Activated T-helper 1 cell treated with anti-CD3 and anti-CD28 coated beads, Interleukin-12 subunit alpha, Interleukin-12 subunit beta, Interleukin-2, Interleukin-4 antibody, amounts not matched to agents 30 ng/mL and 10 ng/mL and 1 ng/mL, durations not matched to agents 14 hours and 24 hours and 36 hours (primary cell): ENCODE data around the gene TFAP2A. TPM values are rescaled to one million over a fixed set of nuclear protein-coding genes. Genes with fewer than 3 reads are reported as not detected.

Experiments
- DNase-seq: peaks from one replicate; pipeline ENCODE4 v3.0.0; 2021; ENCODE audit warnings: low spot score
- H3K27ac Mint-ChIP-seq: one replicate; pipeline ENCODE4 v1.8.0; 2021; ENCODE audit warnings: mild to moderate bottlenecking, mixed read lengths
- H3K27me3 Mint-ChIP-seq: one replicate; pipeline ENCODE4 v1.8.0; 2022; ENCODE audit warnings: mild to moderate bottlenecking, moderate library complexity, mixed read lengths; ENCODE audit not compliant: insufficient read depth
- H3K36me3 Mint-ChIP-seq: one replicate; pipeline ENCODE4 v1.8.0; 2021; ENCODE audit warnings: low read depth, mixed read lengths
- H3K4me1 Mint-ChIP-seq: one replicate; pipeline ENCODE4 v1.8.0; 2021; ENCODE audit warnings: low read depth, mixed read lengths
- H3K4me3 Mint-ChIP-seq: one replicate; pipeline ENCODE4 v1.8.0; 2021; ENCODE audit warnings: mild to moderate bottlenecking, moderate library complexity, mixed read lengths
- H3K9me3 Mint-ChIP-seq: one replicate; pipeline ENCODE4 v1.8.0; 2021; ENCODE audit warnings: mixed read lengths
- intact Hi-C: fragments of 100-400 bp; cut with micrococcal nuclease; formaldehyde crosslinking; loops from one replicate; pipeline ENCODE4 v1.15.1; 2024
- total RNA-seq: library from RNA; stranded (reverse); gene quantifications from 2 replicates; pipeline ENCODE4 v1.2.3, GENCODE V29; 2022

The TFAP2A gene
- total RNA-seq, 1 donor from 2014 or later, result not detected

DNA sequence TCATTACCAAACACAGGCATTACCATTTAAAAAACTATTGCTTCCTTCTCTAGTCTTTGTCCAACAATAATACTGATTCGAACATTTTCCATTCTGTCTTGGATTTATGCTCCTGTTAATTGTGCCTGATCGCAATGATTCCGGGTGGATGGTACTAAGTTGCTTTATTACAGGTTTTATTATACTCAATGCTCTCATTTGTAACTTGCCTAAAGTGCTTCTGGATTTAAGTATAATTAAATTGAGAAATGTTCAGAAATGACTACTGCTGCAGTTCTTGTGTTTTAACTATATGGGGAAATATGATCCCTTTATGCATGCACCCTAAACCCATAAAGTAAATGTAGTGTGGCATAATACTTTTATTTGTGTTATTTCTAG, 7.2 kb downstream of the TFAP2A start:
- Mint-ChIP-seq H3K4me1 (peaks cover 37% of the 10 kb centered on the region), H3K27ac (no peak overlapping the region), H3K9me3 (peaks cover 39% of the 10 kb centered on the region), H3K27me3 (peaks cover 76% of the 10 kb centered on the region), H3K4me3 (no peak overlapping the region), H3K36me3 (peaks cover 8% of the 10 kb centered on the region)
- no peak for DNase-seq
- intact Hi-C loops, result loop anchor here (2.0 to 10.0 kb wide), 2 partner anchors 13 to 637 kb away; partner anchors contain the start of gene ELOVL2

DNA sequence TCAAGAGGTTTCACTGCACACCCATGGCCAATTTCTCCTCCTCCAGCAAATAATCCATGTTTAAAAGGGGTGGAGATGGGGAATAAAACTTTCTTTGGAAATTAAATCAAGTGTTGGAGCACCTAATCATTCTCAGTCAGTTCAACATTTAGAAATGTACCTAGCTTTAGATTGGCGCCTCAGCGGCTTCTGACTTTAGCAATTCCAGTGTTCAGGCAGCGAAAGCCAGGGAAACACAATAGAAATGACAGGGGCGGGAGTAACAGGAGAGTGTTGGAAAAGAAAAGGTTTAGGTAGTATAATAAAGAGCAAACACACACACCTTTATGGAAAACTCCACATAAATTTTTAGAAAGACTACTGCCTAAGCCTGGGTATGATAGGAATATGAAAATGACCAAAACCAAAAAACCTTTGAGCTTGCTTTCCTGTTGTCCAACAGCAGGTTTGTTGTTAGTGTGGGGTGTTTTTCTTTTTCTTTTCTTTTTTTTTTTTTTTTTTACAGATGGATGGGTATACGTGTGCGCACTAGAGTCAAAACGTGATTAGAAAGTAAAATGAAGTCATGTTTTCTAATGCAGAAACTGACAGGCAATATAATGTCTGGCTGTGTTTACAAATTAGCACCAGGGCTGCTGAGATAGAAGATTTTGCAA, 7.7 kb downstream of the TFAP2A start:
- no peak overlapping the region for H3K27ac Mint-ChIP-seq
- intact Hi-C loops, result loop anchor here (10.0 kb wide), 1 partner anchor 638 kb away; the partner anchor contains the start of gene ELOVL2

DNA sequence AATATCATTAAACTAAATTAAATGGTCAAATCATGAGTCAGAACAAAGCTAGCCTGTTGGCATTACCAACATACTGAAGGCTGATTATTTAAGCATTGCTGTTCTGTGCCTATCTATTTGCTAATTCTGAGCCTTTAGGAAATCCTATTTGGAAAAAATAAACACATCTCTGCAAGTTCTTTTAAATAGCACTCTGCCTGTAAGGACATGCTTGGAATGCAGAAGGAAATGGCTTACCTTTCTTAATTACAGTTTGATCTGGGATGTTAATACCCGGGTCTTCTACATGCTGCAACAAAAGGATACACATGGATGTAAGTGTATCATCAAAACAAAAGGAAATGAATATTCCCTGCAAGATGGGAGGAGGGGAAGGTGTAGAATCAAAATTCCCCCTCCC, 8.3 kb downstream of the TFAP2A start:
- DNase-seq, result no peak
- peaks cover 39% of the 10 kb centered on the region for H3K9me3 Mint-ChIP-seq
- peaks cover 78% of the 10 kb centered on the region for H3K27me3 Mint-ChIP-seq
- intact Hi-C loops, result loop anchor here (10.0 kb wide), 1 partner anchor 638 kb away; the partner anchor contains the start of gene ELOVL2
- H3K4me3 Mint-ChIP-seq, result no peak overlapping the region
- H3K36me3 Mint-ChIP-seq, result peaks cover 8% of the 10 kb centered on the region
- H3K4me1 Mint-ChIP-seq, result peaks cover 33% of the 10 kb centered on the region
- no peak overlapping the region for H3K27ac Mint-ChIP-seq

More for the DNA sequence above, 7.7 kb downstream of the TFAP2A start:
- peaks cover 79% of the 10 kb centered on the region for H3K27me3 Mint-ChIP-seq
- no peak for DNase-seq
- H3K9me3 Mint-ChIP-seq, result peaks cover 39% of the 10 kb centered on the region
- peaks cover 37% of the 10 kb centered on the region for H3K4me1 Mint-ChIP-seq
- peaks cover 8% of the 10 kb centered on the region for H3K36me3 Mint-ChIP-seq
- H3K4me3 Mint-ChIP-seq, result no peak overlapping the region

DNA sequence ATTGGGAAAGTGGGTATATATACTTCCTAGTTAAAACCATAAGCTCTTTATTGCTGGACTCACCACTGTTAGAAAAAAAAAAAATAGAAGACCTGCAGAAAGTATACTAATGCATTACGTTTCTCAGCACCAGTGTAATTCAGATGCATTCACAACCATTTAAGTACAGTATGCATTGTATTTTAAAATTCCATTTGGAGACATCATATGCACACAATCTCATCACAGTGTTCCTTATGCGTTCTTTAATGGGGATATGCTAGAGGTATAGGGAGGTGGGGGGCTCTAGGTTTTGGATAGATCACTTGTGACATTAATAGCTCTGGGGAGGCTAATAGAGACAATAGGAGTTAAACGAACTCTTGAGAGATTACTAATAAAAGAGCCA, 9.4 kb downstream of the TFAP2A start:
- Mint-ChIP-seq H3K27me3 (peaks cover 78% of the 10 kb centered on the region), H3K4me1 (peaks cover 22% of the 10 kb centered on the region), H3K9me3 (peaks cover 36% of the 10 kb centered on the region), H3K4me3 (peak overlapping the region; percentile 30), H3K36me3 (peaks cover 8% of the 10 kb centered on the region), H3K27ac (peak overlapping the region; percentile 48)
- intact Hi-C loops, result loop anchor here (2.0 to 10.0 kb wide), 3 partner anchors 433 to 1133 kb away; partner anchors contain the start of genes ELOVL2 and MAK
- DNase-seq, result no peak

DNA sequence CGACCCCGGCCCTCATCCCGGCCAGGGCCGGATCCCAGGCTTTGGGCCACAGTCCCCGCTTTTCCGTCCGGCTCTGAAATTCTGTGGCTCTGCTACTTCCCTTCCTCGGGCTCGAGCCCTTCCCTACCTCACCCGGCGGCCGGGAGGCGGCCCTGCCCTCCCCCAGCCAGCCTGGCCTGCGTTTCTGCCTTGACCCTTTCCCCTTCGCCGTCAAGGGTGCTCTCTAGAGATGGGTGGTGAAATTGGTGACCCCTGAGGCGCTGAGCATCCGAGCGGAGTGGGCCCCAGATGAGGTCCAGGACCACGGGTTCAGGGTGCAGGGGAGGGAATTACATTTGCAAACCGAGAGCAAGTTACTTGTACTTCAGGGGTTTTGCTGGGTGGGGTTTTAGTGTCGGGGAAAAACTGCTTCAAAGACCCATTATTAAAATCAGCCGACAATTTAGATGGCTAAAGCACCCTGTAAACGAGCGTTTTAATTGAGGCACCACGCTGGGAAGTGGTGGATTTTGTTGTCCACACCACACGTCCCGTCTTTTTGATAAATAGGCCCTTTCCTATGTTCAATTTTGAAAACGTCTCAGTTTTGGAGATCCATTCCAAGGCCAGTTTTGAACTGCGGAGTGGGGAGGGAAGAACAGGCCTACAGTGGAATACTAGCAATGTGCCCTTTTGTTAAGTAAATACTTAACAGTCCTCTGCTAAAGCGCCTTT, 9.9 kb downstream of the TFAP2A start:
- no peak for DNase-seq
- peak overlapping the region; percentile 48 for H3K27ac Mint-ChIP-seq
- peaks cover 17% of the 10 kb centered on the region for H3K4me1 Mint-ChIP-seq
- intact Hi-C loops, result loop anchor here (1.0 to 10.0 kb wide), 7 partner anchors 7 to 1968 kb away; partner anchors contain the start of genes ELOVL2, MAK, SLC35B3 and TMEM14B
- H3K4me3 Mint-ChIP-seq, result peak overlapping the region; percentile 30
- peaks cover 73% of the 10 kb centered on the region for H3K27me3 Mint-ChIP-seq
- peaks cover 31% of the 10 kb centered on the region for H3K9me3 Mint-ChIP-seq
- H3K36me3 Mint-ChIP-seq, result peaks cover 5% of the 10 kb centered on the region

DNA sequence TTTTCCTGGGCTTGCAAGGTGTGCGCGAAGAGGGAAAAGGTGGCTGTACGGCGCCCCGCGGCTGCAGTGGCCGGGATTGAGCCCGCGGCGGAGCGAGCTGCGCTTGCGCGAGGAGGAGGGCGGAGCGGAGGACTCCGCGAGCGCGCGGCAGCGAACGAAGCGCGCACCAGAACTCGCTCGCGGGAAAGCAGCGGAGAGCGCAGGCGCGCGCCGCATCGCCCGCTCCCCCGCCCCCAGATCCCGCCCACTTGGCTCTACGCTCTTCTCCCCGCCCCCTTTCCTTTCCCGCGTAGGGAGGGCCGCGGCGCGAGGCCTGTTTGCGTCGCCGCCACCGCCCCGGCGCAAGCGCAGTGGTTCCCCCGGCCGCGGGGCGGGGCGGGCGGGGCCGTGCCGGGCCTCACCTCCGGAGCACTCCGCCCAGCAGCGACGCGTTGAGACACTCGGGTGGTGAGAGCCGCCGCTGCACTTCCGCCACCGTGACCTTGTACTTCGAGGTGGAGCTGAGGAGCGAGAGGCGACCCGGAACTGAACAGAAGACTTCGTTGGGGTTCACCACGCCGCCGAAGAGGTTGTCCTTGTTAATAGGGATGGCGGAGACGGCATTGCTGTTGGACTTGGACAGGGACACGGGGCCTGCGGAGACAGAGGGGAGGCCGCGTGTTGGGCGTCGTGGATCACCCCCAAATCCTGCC, 10.6 kb downstream of the TFAP2A start:
- intact Hi-C loops, result loop anchor here (1.0 to 10.0 kb wide), 7 partner anchors 8 to 1967 kb away; partner anchors contain the start of genes ELOVL2, MAK, SLC35B3 and TMEM14B
- Mint-ChIP-seq H3K27ac (peak overlapping the region; percentile 73), H3K36me3 (peaks cover 4% of the 10 kb centered on the region), H3K27me3 (peaks cover 71% of the 10 kb centered on the region), H3K4me1 (peaks cover 11% of the 10 kb centered on the region), H3K9me3 (peaks cover 26% of the 10 kb centered on the region), H3K4me3 (peak overlapping the region; percentile 82)
- peak; percentile 89 for DNase-seq

DNA sequence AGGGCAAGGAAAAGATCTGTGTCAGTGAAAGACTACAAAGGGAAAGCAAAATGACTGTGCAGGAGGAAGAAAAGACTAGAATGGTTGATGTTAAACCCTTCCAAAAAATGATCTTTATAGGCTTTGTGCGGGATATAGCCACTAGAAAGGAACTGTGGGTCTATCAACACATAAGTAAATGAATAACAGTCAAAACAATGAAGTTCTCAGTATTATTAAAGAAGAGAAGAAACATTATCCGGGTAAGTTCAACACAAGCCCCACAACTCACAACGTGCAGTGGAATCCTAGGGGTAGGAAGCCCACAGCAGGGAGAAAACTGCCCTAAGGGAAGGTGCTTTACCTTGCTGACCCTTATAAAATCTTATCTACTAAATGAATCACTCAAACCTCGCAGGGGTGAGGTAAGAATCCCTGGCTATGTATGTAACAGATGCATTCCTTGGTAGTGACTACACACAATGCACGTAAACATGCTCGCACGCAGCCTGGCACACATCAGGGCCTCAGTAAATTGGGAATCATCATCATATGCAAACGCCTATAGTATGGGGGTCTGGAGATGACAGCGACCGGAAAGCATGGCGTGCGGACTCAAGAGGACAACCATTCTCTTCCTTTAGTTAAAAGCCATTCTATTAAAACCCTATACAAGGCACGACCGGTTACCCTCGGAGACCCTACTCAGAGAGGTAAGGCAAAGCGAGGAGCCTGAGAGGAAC, 11.3 kb downstream of the TFAP2A start:
- H3K27ac Mint-ChIP-seq, result peak overlapping the region; percentile 73
- intact Hi-C loops, result loop anchor here (1.0 to 10.0 kb wide), 8 partner anchors 9 to 1966 kb away; partner anchors contain the start of genes ELOVL2, MAK, SLC35B3 and TMEM14B
- H3K36me3 Mint-ChIP-seq, result peaks cover 4% of the 10 kb centered on the region
- peaks cover 71% of the 10 kb centered on the region for H3K27me3 Mint-ChIP-seq
- H3K9me3 Mint-ChIP-seq, result peaks cover 29% of the 10 kb centered on the region
- H3K4me1 Mint-ChIP-seq, result peaks cover 10% of the 10 kb centered on the region
- peak overlapping the region; percentile 82 for H3K4me3 Mint-ChIP-seq
- DNase-seq, result no peak

DNA sequence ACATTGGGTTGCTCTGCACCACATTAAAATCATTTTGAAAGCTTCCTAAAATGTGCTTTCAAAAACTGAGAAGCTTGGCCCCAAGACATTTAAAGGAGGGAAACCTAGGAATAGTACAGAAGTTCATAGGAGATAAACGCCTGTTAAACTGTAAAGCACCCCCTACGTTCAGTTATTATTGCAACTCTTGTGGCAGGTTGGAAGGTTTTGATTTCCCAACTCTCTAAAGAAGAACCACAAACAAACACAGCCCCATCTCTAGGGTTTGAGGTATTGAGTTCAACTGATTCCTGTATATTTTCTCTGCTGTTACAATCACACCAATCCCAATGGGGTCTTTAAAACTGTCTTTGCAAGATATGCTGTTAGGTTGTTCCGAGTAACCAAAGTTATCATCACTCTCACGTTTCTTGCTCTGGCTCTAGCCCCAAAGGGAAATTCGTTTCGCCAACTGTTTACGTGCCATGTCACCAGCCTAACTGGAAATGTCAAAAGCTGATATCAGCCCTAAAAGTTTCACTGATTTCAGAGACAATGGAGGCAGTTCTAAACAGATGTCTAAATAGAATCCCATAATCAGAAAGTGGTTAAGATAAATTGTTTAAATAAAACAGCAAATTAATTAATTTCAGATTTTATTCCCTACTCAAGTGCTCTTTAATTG, 12.1 kb downstream of the TFAP2A start:
- Mint-ChIP-seq H3K27me3 (peaks cover 69% of the 10 kb centered on the region), H3K4me3 (no peak overlapping the region), H3K36me3 (peaks cover 4% of the 10 kb centered on the region), H3K4me1 (peaks cover 10% of the 10 kb centered on the region), H3K9me3 (peaks cover 29% of the 10 kb centered on the region), H3K27ac (no peak overlapping the region)
- no peak for DNase-seq
- intact Hi-C loops, result loop anchor here (1.0 to 10.0 kb wide), 4 partner anchors 8 to 1965 kb away; partner anchors contain the start of genes ELOVL2 and SLC35B3

DNA sequence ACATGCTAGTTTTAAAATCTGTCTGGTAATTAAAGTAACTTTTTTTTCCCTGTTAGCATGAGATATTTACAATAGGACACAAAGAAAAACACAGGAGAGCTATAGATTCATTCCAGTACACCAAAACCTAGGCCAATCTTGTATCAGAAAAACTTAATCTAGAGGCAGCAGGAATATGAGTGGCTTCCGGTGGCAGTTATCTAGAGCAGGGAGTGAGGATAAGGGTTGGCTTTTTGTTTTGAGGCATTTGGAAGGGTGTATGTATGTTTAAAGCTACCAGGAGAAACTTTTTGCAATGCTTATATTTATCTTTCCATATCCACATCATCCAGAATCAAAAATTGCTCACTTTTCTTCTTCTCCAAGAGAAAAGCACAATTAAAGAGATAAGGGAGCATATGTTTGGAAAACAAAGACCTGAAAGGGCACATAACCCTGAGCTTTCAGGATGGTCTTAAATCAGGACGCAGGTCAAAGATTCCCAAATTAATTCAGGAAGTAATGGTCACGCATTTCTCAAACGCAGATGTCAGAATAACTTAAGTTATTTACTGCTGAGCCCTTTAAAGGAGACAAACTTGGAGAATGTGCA, 13.1 kb downstream of the TFAP2A start:
- Mint-ChIP-seq H3K4me1 (peaks cover 10% of the 10 kb centered on the region), H3K9me3 (peaks cover 29% of the 10 kb centered on the region), H3K4me3 (no peak overlapping the region), H3K27me3 (peaks cover 67% of the 10 kb centered on the region), H3K36me3 (peaks cover 4% of the 10 kb centered on the region), H3K27ac (no peak overlapping the region)
- intact Hi-C loops, result loop anchor here (5.0 to 10.0 kb wide), 3 partner anchors 126 to 1964 kb away; partner anchors contain the start of genes ELOVL2 and SLC35B3
- DNase-seq, result no peak

DNA sequence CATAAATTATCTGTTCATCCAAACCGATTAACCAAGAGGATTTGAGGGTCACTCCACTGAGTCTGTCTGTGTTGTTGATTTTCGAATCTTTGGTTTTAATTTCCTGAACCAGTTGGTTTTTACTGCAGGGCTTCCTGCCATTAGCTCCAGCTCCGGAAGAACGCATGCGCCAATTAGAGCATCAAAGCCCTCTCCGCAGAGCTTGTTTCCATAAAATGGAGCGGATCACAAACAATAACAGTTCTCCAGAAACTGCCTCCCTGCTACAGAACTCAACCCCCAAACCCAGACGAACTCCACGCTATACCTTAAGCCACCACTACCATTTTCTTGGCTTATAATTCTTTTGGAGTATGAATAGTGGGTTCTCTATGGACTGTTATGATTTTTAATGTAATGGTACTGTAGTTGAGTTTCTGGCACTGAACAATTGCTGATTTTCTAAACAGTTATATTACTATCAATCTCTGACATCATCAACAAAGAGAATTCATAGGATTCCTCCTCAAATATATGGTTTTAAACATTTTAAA, 13.8 kb downstream of the TFAP2A start:
- Mint-ChIP-seq H3K36me3 (peaks cover 4% of the 10 kb centered on the region), H3K9me3 (peaks cover 25% of the 10 kb centered on the region), H3K4me1 (peaks cover 10% of the 10 kb centered on the region), H3K4me3 (no peak overlapping the region), H3K27me3 (peaks cover 64% of the 10 kb centered on the region), H3K27ac (no peak overlapping the region)
- intact Hi-C loops, result loop anchor here (5.0 to 10.0 kb wide), 3 partner anchors 126 to 1964 kb away; partner anchors contain the start of genes ELOVL2 and SLC35B3
- no peak for DNase-seq

DNA sequence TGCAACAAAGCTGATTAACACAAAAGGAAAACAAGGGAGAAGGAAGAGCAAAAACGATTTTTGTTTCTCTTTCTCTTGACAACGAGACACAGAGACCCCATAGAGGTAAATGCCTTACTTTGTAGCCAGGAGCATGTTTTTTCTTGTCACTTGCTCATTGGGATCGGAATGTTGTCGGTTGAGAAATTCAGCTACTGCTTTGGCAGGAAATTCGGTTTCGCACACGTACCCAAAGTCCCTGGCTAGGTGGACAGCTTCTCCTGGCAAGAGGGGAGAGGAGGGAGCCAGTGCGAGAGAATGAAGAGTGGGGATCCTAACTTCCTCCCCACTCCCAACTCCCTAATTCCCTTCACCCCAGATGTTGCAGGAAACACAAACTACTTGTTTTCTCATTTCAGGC, 14.5 kb downstream of the TFAP2A start:
- intact Hi-C loops, result loop anchor here (5.0 to 10.0 kb wide), 3 partner anchors 127 to 1963 kb away; partner anchors contain the start of genes ELOVL2 and SLC35B3
- no peak overlapping the region for H3K27ac Mint-ChIP-seq
- H3K4me3 Mint-ChIP-seq, result no peak overlapping the region
- H3K4me1 Mint-ChIP-seq, result peaks cover 10% of the 10 kb centered on the region
- no peak for DNase-seq
- H3K36me3 Mint-ChIP-seq, result peaks cover 2% of the 10 kb centered on the region
- H3K27me3 Mint-ChIP-seq, result peaks cover 64% of the 10 kb centered on the region
- peaks cover 18% of the 10 kb centered on the region for H3K9me3 Mint-ChIP-seq
